NCI-H345 (cell line): ENCODE measurements around the gene TBX2.
"Not testable (repeated sequence)": the region's sequence is repeated elsewhere in the genome, so short reads cannot be mapped to it uniquely, and the experiment has no call there.

ENCODE experiments used
- DNase-seq: peaks from one replicate; lab custom pipeline; 2025; lab: John Stamatoyannopoulos, UW

TBX2 gene

DNA sequence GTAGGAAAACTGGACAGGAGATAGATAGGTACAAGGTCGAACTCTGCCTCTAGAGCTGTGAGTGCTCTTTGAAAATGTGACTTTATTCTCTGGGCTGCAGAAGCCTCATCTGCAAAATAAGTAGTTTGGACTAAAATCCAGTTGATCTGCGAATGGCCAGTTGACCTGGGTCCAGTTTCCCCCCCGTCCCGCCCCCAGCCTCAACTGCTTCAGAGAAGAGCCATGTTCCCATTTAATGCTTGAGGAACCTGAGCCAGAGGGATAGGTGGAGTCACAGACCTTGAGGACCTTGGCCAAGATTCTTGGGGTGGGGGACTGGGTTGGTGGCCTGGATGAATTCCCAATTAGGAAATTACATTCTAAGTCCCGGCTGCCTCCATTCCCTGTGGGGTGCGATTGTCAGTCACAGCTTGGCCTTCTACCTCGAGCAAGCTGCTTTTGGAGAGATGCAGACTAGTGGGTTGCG is 14.1 kb downstream of the TBX2 start:
- no peak for DNase-seq

DNA sequence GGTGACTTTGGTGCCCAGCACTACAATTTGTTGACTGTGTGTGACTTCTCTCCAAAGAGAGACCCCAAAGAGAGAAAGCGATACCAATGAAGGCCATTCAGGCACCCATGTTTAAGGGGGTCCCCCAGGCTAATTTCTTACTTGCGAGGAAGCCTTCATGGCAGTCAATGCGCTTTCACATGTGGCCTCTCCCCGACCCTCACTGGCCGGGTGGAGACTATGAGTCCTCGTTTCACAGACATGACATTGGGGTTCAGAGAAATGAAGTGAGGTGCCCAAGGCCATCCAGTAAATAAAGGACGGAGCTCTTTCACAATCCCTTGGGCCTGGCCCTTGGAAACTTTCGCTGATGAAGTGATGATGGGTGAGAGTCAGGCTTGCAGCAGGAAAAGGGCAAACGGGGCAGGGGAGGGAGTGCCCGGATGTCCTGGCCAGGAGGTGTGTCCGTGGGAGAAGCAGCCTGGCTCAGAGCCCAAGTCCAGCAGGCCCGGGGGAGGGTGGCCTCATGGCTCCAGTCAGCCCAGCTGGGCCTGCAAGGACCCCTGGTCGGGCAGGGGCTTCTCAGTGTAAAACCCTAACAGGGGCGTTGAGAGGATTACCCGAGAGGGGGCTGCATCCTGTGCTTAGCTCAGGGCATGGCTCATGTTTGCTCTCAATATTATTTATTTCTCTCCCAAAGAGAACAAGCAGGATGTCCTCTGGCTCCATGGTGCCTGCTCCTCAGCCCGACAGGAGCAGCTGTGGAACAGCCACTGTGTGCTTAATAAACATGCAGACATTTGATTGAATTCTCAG is 14.7 kb downstream of the TBX2 start:
- no peak for DNase-seq

DNA sequence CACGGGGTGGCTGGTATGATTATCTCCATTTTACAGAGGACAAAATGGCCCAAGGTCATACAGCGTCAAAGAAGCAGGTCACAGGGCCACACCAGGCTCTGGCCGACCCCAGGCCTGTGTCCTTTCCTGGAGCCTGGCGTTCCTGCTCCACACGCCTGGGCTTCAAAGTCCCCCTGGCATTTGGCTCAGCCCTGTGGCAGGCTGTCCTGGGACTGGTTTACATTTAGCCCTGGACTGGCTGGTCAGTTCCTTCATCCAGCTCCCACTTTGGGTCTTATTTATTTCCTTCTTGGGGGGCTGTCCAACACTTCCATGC is 15.3 kb downstream of the TBX2 start:
- no peak for DNase-seq

DNA sequence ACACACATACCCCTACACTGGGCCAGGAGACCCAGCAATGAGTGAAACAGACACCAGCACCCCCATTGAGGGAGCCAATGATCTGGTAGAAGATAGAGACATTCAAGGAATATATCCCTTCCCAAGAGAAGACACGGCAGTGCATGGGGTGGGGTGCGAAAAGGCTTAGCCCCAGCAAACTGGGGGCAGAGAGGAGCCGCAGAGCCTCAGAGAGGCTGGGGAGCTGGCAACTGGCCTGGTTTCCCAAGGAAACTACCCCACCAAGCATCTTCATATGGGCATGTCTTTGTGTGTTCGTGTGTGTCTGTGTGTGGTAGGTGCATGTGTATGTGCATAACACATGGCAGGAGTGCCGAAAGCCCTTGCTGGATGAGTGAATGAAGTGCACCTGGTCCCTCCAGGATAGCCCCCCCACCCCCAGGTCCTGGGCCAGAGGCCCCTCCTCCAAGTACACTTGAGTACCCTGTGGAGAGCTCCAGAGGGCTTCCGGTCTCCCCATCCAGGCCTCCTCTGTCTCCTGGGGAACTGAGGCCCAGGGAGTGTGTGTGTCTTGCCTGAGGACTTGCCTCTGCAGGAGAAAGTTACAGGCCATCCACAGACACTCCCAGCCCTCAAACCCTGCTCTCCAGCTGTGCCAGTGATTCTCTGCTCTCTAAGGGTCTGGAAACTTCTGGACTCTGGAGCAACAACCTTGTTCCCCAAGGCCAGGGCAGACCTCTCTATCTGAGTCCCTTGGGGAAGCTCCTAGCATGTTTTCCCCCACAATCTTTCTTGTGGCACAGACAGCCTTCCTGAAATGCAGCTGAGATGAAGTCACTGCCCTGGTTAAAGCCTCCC is 15.9 kb downstream of the TBX2 start:
- DNase-seq = no peak

DNA sequence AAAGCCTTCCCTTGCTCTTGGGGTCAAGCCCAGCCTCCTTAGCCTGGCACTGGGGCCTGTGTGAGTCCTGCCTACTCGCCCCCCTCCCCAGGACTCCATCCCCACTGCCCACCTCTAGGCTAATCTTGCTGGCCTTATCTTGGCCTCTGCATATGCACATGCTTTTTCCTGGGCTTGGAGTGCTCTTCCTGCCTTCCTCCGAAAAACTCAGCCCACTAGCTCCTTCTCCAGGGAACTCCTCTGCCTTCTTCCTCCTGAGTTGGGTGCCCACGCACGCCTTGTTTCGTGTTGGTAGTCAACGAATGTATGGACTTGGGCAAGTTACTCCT is 16.5 kb downstream of the TBX2 start:
- DNase-seq = no peak

DNA sequence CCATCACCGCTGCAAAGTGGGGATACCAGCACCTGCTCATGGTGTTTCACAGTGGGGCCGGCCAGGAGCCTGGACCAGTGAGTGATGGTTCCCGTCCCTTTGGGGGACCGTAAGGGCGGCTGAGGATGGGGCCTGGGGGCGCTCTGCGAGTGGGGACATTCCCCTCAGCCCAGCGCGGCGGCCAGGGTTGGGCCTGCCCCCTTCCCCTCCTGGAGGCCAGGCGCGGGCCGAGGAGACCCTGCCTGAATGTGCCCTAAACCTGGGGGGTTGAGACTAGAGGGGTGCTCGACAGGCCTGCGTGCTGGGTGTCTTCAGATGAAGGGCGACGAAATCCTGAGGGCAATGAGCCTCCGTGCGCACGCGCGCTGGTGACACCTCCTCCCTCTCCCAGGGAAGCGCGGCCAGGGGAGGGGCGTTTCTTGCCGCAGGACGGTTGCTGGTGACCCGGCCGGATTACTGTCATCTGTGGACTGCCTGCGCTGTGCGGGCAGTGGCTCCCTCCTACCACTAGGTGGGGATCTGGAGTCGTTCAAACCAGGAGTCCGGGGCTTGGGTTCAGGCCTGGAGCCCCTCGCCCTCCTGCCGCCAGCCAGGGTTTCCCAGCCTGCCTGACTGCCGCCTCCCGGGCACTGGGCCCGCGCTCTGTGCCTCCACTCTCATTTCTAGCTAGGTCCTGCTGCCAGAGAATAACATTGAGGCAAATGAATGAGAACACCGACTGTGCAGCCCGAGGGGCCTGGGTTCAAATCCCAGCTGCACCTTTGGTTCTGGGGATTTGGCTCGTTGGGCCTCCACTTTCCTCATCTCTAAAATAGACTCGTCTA is 17.1 kb downstream of the TBX2 start:
- peak; percentile 55 for DNase-seq

DNA sequence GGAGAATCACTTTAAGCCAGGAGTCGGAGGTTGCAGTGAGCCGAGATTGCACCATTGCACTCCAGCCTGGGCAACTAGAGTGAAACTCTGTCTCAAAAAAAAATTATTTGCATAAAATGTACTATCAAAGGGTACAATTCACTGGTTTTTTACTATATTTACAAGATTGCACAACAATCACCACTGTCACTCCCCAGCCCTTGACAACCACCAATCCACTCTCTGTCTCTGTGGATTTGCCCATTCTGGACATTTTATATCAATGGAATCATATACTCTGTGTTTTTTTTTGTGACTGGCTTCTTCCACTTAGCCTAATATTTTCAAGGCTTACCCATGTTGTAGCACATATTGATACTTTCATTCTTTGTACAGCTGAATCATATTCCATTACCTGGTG is 18.8 kb downstream of the TBX2 start:
- no peak for DNase-seq

DNA sequence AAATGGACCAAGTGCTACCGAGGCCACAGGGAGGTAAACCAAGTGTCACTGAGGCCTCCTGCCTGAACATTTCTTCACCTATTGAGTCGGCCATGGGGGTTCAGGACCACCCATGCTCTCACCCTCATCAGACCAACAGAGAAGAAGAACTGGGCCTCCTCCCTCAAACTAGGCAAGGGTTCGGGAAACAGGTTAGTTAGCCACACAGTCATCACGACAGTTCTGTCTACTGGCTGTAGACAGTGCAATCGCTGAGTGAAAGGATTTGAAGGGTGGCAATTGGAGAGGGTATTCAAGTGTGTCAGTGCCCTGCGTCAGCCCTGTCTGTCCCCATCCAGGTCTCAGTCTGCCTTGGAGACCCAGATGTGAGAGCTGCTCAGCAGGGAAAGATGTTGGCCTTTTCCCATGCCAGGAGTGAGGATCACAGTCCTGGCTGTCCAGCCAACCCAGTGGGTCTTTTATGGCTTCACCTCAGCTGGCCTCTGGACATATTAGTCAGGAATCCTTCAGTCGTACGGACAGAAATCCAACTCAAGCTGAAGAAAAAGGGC is 19.9 kb downstream of the TBX2 start:
- no peak for DNase-seq

DNA sequence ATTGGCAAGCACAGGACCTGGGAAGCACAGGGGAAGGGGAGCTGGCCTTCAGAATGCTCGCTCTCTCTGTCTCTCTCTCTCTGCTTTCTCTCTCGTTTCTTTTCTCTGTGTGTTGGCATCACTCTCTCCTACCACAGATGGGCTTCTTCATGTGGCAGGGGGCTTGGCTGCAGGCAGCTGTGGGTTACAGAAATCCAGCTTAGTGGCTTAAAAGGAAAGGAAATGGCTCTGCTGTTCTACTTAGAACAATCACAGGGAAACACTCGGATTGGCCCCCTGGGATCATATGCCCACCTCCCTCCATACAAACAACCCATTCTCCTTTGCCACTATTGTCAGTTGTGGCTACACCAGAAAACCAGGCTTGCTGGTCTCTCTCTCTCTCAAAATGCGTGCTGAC is 20.4 kb downstream of the TBX2 start:
- DNase-seq = no peak

DNA sequence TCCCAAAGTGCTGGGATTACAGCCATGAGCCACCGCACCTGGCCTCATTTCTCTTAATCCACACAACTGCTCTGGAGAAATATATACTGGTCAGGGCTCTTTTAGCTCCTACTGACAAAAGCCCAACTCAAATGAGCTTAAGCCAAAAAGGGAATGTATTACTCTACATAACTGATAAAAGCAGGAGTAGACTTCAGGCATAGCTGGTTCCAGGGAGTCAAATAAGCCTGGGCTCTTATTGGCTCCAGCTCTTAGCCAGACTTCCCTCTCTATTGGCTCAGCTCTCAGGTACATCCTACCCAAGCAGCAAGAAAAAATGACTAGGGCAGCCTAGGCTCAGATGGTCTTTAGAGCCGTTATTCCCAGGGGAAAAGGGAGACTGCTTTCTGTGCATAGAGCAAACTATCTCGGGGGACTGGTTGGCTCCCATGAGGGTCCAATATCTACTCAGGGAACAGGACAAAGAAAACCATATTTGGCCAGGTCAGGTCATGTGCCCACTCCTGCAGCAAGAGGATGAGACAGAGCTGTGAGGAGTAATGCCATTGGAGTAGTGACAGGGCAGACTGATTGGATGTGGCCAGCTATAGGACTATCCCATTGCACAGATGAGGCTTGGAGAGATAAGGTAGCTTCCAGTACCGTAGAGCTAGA is 21.2 kb downstream of the TBX2 start:
- no peak for DNase-seq

DNA sequence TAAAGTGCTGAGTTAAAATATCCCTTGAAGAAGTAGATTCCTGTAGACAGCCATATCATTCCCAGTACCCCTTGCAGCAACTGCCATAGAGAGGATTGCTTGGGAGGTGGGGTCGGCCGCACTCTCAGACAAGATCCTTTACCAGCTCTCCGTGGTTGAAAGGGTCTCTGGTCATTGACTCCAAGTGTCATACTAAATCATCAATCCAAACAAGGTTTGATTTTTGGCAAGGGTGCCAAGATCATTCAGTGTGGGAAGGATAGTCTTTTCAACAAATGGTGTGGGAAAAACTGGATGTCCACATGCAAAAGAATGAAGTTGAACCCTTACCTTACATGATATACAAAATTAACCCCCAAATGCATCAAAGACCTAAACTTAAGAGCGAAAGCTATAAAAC is 21.8 kb downstream of the TBX2 start:
- no peak for DNase-seq

DNA sequence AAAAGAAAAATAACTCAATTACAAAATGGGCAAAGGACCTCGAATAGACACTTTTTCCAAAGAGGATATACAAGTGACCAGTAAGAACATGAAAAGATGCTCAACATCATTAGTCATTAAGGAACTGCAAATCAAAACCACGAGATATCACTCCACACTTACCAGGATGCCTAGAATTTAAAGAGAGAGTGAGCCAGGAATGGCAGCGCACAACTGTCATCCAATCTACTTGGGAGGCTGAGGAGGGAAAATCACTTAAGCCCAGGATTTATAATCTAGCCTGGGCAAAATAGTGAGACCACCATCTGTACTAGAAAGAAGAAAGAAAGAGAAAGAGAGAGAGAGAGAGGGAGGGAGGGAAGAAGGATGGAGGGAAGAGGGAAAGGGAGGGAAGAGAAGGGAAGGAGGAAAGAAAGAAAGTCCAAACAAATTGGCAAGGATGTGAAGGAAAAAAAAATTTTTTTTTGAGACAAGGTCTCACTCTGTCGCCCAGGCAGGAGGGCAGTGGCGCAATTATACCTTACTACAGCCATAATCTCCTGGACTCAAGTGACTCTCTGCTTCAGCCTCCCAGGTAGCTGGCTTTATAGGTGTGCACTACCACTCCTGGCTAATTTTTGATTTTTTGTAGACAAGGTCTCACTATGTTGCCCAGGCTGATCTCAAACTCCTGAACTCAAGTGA is 22.6 kb downstream of the TBX2 start:
- no peak for DNase-seq

DNA sequence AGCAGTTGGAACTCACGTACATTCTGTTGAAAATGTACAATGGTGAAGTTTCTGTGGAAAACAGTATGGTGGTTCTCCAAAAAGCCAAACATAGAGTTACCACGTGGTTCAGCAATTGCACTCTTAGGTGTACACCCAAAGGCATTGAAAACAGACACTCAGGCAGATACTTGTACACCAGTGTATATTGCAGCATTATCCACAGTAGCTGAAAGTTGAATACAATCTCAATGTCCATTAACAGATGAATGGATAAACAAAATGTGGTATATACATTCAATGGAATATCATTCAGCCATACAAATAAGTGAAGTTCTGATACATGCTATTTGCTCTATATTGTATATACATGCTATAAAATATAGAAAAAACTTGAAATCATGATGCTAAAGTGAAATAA is 23.2 kb downstream of the TBX2 start:
- no peak for DNase-seq

DNA sequence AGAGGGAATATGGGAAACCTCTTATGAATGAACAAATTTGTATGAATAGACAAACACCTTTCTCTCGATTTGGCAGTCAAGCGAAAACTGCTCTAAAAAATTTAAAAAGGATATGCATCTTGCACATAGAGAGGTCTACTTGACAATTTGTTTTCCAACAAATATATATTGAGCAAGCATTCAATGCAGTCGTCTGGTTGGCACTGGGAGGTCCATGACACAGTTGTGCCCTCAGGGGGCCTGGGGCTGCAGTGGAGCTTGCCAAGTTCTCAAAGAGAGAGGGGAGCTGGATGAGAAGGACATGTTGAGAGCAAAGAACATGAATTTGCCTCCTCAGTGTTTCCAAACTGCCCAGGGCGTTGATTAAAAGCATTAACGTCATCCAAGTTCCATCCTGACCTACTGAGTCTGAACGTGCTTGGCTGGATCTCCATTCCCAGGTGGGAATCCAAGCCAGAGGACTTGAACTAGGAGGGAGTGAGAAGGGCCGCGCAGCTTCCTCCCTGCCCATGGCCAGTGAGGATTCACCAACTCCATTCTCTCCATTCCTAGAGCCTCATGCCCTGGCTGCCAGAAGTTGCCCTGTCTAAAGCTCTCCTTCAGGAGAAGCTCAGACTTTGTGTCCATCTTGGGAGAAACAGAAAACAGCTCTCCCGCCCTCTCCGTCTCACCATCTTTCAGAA is 24.5 kb downstream of the TBX2 start:
- DNase-seq = peak; percentile 65

DNA sequence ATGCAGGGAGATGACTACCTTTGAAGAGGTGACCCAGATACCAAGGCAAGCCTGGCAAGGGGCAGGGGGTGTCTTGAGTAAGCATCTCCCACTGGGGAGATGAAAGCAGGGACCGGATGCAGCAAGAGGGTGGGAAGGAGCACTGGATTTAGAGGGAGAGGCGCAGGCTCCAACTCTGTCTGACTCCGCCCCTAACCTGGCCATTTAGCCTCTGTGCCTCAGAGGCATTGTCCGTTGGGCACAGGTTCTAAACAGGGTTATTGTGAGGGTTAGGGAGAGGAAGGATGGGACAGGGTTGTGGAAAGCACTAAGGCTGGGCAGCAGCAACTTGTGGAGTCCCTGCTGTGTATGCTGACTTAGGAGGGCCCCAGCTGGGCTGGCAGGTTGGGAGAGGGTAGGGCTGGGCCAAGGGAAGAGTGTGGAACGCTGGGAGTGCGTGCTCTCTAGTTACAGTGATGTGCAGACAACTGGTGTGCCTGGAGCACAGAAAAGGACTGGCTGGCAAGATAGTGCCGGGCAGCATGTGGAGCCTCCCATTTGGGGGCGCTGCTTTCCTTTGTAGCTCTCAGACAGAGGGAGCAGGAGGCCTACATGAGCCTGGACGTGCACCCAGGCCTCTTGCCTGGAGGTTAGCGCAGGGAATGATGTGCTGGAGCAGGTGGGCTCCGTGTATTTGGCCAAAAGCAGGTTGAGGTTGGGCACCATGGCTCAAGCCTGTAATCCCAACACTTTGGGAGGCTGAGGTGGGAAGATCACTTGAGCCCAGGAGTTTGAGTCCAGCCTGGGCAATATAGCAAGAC is 26.2 kb downstream of the TBX2 start:
- DNase-seq = no peak

DNA sequence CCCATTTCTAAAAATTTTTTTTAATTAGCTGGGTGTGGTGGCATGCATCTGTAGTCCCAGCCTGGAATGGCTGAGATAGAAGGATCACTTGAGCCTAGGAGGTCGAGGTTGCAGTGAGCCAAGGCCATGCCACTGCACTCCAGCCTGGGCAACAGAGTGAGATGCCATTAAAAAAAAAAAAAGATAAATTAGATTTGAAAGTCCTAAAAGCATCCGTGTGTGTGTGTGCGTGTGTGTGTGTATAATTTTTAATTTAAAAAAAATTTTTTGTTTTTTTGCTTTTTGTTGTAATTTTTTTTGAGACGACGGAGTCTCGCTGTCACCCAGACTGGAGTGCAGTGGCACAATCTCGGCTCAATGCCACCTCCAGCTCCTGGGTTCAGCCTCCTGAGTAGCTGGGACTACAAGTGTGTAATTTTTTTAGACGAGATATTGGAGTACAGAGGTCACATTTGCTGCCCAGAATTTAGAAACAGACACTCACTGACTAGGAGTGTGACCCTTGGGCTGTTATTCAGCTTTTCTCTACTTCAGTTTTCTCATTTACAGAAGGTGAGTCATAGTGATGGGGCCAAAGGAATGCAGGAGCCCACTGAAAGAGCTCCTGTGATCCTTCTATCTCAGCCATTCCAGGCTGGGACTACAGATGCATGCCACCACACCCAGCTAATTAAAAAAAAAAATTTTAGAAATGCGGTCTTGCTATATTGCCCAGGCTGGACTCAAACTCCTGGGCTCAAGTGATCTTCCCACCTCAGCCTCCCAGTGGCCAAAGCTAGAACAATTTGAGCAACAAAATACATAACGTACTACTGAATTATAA is 27.1 kb downstream of the TBX2 start:
- DNase-seq = no peak

DNA sequence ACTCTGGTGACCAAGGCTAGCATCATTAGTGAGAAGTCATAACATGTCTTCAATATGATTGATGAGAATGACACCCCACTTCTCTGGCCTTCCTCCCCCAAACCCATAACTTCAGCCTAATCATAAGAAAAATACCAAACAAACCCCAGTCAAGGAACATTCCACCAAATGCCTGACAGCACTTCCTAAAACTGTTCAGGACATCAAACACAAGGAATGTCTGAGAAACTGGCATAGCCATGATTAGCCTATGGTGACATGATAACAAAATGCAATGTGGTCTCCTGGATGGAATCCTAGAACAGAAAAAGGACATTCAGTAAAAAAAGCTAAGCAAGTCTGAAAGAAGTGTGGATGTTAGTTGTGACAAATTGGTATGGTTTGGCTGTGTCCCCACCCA is 27.9 kb downstream of the TBX2 start:
- no peak for DNase-seq

DNA sequence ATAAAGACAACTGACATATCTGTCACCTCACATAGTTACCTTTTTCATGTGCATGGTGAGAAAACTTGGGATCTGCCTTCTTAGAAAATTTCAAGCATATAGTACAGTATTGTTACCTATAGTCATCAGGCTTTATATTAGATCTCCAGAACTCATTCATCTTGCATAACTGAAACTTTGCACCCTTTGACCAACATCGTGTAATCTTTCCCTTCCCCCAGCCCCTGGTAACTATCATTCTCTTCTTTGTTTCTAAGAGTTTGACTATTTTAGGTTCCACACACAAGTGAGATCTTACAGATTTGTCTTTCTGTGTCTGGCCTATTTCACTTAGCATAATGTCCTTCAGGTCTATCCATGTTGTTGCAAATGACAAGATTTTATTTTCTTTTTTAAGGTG is 29.6 kb downstream of the TBX2 start:
- no peak for DNase-seq

DNA sequence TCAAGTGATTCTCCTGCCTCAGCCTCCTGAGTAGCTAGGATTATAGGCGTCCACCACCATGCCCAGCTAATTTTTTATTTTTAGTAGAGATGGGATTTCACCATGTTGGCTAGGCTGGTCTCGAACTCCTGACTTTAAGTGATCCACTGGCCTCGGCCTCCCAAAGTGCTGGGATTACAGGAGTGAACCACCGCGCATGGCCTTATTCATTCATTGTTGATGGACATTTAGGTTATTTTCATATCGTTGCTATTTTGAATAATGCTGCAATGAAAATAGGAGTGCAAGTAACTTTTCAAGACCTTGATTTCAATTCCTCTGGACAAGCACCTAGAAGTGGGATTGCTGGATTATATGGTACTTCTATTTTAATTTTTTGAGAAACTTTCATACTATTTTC is 30.2 kb downstream of the TBX2 start:
- DNase-seq = not testable (repeated sequence)
